ENCODE results near the gene RABAC1. TPM values are rescaled to one million over a fixed set of nuclear protein-coding genes. Genes with fewer than 3 reads are reported as not detected.
"Not testable (repeated sequence)": the region's sequence is repeated elsewhere in the genome, so short reads cannot be mapped to it uniquely, and the experiment has no call there.

RABAC1 gene
- total RNA-seq, 4 donors from 2014 or later = 75.6 to 235 (median 165) TPM

- in situ Hi-C loops (cut with MboI; ENCODE audit: low pct_ligation_motif_present in 1 of 4, low pct_unique_long_range_greater_than_20kb in 1 of 4, low sequenced_read_pairs in 3 of 4) = no loop called here
- Histone ChIP-seq H3K9me3 (no peaks in the 10 kb centered on the region), H3K4me1 (peaks cover 6 to 26% (median 19%) of the 10 kb centered on the region in 4 donors), H3K36me3 (no peaks in the 10 kb centered on the region), H3K27ac (peak overlapping the region; percentile 12 to 65 (median 42)), H3K27me3 (peaks cover 33% of the 10 kb centered on the region), H3K4me3 (peak overlapping the region; percentile 34 to 60 (median 43))
- no peak for TF ChIP-seq EP300 (IDR thresholded peaks at IDR 0.05; ENCODE audit: low read depth)
- no peak for TF ChIP-seq POLR2A (IDR thresholded peaks at IDR 0.05)
- TF ChIP-seq POLR2AphosphoS5 (IDR thresholded peaks at IDR 0.05) = no peak
- TF ChIP-seq, protein P1, sequence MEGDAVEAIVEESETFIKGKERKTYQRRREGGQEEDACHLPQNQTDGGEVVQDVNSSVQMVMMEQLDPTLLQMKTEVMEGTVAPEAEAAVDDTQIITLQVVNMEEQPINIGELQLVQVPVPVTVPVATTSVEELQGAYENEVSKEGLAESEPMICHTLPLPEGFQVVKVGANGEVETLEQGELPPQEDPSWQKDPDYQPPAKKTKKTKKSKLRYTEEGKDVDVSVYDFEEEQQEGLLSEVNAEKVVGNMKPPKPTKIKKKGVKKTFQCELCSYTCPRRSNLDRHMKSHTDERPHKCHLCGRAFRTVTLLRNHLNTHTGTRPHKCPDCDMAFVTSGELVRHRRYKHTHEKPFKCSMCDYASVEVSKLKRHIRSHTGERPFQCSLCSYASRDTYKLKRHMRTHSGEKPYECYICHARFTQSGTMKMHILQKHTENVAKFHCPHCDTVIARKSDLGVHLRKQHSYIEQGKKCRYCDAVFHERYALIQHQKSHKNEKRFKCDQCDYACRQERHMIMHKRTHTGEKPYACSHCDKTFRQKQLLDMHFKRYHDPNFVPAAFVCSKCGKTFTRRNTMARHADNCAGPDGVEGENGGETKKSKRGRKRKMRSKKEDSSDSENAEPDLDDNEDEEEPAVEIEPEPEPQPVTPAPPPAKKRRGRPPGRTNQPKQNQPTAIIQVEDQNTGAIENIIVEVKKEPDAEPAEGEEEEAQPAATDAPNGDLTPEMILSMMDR (IDR thresholded peaks at IDR 0.05) = no peak
- peak; percentile 62 for DNase-seq
- intact Hi-C loops (cut with DNase I; ENCODE audit: low total_unique reads) = no loop called here
- WGBS, 2 donors (ENCODE audit: low coverage in 1 of 2) = 2 to 9% methylated on average over 8 to 35 of the region's 83 CpGs
Measured at GRCh38 chr19:41939861-41940730, 19.0 kb downstream of the RABAC1 start.

GRCh38 chr19:41939209-41939608 is 19.9 kb downstream of the RABAC1 start:
- H3K4me3 ChIP-seq; intact Hi-C loops (cut with DNase I; ENCODE audit: low total_unique reads); DNase-seq; H3K9me3 ChIP-seq; H3K27ac ChIP-seq; H3K36me3 ChIP-seq; in situ Hi-C loops (cut with MboI; ENCODE audit: low pct_ligation_motif_present in 1 of 4, low pct_unique_long_range_greater_than_20kb in 1 of 4, low sequenced_read_pairs in 3 of 4): not testable (repeated sequence)
- H3K4me1 ChIP-seq = peaks cover 6 to 31% (median 21%) of the 10 kb centered on the region in 4 donors
- H3K27me3 ChIP-seq = peaks cover 38% of the 10 kb centered on the region

- TF ChIP-seq POLR2A (IDR thresholded peaks at IDR 0.05) = no peak
- no peak for TF ChIP-seq POLR2AphosphoS5 (IDR thresholded peaks at IDR 0.05)
- TF ChIP-seq, protein P1 (IDR thresholded peaks at IDR 0.05) = no peak
- no peak for TF ChIP-seq EP300 (IDR thresholded peaks at IDR 0.05; ENCODE audit: low read depth)
- intact Hi-C loops (cut with DNase I; ENCODE audit: low total_unique reads) (no loop called here), in situ Hi-C loops (cut with MboI; ENCODE audit: low pct_ligation_motif_present in 1 of 4, low pct_unique_long_range_greater_than_20kb in 1 of 4, low sequenced_read_pairs in 3 of 4) (no loop called here)
- WGBS, 2 donors (ENCODE audit: low coverage in 1 of 2) = 56 to 59% methylated on average over 10 to 22 of the region's 22 CpGs
- Histone ChIP-seq H3K27me3 (peaks cover 50% of the 10 kb centered on the region), H3K36me3 (no peaks in the 10 kb centered on the region), H3K27ac (no peak overlapping the region), H3K4me1 (peaks cover 6 to 31% (median 21%) of the 10 kb centered on the region in 4 donors), H3K4me3 (no peak overlapping the region), H3K9me3 (no peaks in the 10 kb centered on the region)
- no peak for DNase-seq
Measured at GRCh38 chr19:41937525-41938468, 21.3 kb downstream of the RABAC1 start.

DNA sequence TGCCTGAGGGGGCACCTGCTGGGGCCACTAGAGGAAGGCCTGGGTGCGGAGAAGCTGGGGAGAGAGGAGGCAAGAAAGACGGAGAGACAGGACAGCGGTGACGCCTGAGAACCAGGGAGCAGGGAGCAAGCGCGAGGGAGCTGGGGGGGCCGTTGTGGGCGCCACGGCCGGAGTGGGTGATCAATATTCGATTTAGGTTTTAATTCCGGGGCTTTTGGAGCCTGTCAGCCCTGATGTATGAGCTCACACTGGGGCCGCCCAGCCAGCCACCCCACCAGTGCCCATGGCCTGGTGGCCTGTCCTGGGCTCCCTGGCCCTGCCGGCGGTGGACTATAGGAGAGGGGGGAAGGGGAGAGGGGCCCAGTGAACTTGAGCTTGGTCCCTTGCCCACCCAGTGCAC is 22.2 kb downstream of the RABAC1 start:
- DNase-seq = no peak
- H3K4me3 ChIP-seq = no peak overlapping the region
- intact Hi-C loops (cut with DNase I; ENCODE audit: low total_unique reads) (no loop called here), in situ Hi-C loops (cut with MboI; ENCODE audit: low pct_ligation_motif_present in 1 of 4, low pct_unique_long_range_greater_than_20kb in 1 of 4, low sequenced_read_pairs in 3 of 4) (no loop called here)
- TF ChIP-seq POLR2A (IDR thresholded peaks at IDR 0.05) = no peak
- no peak for TF ChIP-seq POLR2AphosphoS5 (IDR thresholded peaks at IDR 0.05)
- no peak for TF ChIP-seq EP300 (IDR thresholded peaks at IDR 0.05; ENCODE audit: low read depth)
- TF ChIP-seq, protein P1 (IDR thresholded peaks at IDR 0.05) = no peak
- H3K27ac ChIP-seq = no peak overlapping the region
- H3K4me1 ChIP-seq = peaks cover 6 to 31% (median 21%) of the 10 kb centered on the region in 4 donors
- WGBS, 2 donors (ENCODE audit: low coverage in 1 of 2) = 69% methylated on average over 15 of the region's 15 CpGs; no CpG with 5 or more reads in 1 of the 2 donors
- H3K9me3 ChIP-seq = no peaks in the 10 kb centered on the region
- H3K27me3 ChIP-seq = peaks cover 58% of the 10 kb centered on the region
- no peaks in the 10 kb centered on the region for H3K36me3 ChIP-seq

Measured in transverse colon (tissue), 4 donors.